GM19025 (cell line): ENCODE results near the gene IL12B.

Experiments used
- ATAC-seq: cut with Tn5 transposase; IDR thresholded peaks from one replicate; pipeline ENCODE4 v1.9.1; 2021; ENCODE audit warnings: mild to moderate bottlenecking, low read depth, moderate library complexity; ENCODE audit not compliant: unreplicated experiment

The IL12B gene

GRCh38 chr5:159336586-159336985 lies 6.3 kb upstream of the IL12B start:
- no peak for ATAC-seq

DNA sequence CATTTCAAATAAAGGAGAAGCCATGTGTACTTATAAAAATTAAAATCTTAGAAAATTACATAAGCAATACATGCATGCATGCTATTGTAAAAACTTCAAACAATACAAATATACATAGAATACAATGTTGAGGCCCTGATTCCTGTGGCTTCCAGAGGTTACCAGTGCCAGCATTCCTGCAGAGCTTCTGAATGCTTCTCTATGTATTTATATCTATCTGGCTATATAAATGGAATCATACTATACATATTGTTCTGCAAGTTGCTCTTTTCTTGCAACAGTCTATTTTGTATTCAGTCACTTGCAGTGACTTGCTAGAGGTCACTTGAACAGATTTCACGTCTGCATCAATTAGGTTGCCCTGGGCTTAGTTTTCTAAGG lies 3.2 kb upstream of the IL12B start:
- no peak for ATAC-seq

- no peak for ATAC-seq
Observed at GRCh38 chr5:159332800-159333544, 2.7 kb upstream of the IL12B start.

DNA sequence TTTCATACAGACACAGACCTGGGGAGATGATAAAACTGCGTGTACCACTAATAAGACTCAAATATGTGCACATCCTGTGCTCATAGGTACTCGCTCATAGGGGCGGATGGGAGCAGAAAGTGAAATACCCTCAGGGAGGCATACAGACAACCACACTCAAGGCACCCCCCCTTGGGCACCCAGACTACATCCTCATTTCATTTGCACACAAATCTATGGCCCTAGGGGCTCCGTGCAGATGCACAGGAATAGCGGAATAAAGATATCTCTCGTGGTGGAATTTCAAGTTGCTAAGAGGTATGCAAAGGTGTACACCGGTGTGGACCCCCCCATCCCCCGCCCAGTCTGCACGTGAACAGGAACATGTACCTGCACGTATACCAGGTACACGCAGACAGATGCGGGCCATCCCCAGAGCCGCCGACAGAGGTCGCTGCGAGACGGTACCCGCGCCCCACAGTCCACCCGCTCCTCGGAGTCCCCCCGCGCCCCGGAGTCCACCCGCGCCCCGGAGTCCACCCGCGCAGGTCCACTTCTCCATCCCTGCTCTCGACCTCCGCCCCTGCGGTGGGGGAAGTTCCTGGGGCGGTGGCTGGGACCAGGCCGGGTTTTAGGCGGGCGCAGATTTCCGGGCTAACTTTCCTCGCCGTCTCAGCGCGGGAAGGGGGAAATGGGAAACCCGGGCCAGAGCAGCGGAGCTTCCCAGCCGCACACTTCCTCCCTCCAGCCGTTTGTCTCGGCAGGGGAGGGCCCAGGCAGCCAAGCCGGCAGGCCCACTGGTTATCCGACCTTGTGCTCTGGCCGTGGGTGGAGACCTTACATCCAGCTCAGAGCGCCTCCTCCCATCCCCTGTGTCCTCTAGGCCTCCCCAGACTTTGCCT lies 1.0 kb upstream of the IL12B start:
- peak; percentile 46 for ATAC-seq

DNA sequence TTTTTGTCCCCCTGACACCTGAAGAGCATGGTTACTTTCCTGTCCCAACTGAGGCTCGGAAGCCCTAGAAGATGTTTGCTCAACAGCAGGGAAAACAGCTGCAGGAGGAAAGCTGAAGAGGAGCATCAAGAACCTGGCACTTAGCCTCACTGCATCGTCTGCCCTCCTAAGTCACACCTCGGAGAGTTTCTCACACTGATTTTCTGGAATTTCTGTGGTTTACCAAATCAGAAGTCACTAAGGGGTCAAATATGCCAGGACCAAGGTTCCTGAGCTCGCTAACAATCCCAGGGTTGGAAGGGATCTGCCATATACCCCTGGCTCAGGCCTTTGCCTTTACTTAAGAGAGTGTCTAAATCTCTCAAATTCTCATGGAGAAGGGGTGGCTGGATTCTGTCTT lies 5.3 kb downstream of the IL12B start:
- ATAC-seq: no peak

DNA sequence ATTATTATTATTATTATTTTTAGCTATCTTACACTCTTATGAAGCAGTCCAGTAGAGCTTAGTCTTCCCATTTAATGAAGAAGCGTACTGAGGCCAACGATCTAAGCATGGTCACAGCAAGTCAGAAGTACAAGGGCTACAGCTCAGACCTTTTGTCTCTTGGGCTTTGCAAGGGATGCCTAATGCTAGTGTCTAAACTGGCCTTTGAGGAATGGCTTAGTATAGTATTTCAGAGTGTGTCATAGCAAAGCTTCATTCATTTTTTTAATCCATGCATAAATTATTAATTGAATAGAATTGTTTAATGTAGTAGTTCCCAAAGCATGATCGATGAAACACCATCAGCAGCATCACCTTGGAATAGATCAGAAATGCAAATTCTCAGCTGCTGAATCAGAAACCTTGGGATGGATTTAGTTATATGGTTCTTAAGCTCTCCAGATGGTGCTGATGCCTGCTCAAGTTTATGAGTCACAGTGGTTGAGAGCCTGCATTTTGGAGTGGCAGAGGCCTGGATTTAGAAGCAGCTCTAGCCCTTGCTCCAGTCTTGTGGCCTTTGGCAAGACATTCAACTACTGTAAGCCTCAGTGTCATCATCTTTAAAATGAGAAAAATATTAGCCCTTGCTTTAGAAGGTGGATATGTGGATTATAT lies 6.1 kb downstream of the IL12B start:
- ATAC-seq: no peak

DNA sequence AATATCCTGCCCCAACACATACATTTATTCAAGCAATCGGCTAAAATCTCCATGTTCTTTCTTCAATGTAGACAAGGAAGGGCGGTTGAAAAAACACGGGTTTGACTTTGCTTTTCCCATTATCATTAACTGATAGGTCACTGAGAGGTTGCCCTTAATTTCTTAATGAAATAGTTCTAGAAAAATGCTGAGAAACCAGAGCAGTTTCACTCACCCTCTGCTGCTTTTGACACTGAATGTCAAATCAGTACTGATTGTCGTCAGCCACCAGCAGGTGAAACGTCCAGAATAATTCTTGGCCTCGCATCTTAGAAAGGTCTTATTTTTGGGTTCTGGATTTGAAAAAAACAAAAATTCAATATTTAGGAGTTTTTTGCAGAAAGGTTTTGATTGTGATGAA lies 8.1 kb downstream of the IL12B start:
- ATAC-seq: no peak

GRCh38 chr5:159319832-159320231 lies 10.5 kb downstream of the IL12B start:
- no peak for ATAC-seq

DNA sequence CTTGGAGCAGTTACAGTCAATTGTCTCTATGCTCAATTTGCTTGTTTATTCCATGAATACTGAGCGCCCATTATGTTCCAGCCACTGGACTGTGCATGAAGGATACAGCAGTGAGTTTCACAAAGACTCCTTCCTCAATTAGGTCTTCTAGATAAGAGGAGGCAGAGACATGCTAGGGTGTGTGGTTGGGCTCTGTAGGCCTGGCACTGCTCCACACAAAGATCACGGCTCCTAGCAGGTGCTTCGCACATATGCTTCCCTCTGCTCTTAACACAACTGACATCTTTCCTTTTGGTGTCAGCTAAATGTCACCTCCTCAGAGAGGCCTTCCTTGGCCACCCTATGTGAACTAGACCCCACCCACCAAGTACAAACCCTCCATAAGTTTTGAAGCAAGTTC lies 10.9 kb downstream of the IL12B start:
- no peak for ATAC-seq

GRCh38 chr5:159318448-159318847 lies 11.8 kb downstream of the IL12B start:
- no peak for ATAC-seq

DNA sequence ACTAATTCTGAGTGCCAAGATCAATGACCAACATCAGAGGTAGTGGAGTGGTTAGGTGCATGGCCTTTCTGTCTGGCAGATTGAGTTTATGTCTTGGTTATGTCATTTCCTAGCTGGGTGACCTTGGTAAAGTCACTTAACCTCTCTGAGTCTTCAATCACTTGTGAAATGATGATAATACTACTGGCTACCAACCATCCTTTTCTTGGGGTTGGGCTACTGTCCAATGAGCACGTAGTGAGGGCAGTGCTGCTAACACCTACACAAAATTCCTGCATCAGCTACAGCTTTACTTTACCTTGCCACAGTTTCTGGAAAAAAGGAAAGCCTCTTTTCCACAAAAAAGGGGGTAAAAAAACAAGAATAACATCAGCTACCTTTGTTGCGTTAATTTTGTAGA lies 12.4 kb downstream of the IL12B start:
- no peak for ATAC-seq

- ATAC-seq: no peak
Observed at GRCh38 chr5:159316519-159317383, 13.5 kb downstream of the IL12B start.

DNA sequence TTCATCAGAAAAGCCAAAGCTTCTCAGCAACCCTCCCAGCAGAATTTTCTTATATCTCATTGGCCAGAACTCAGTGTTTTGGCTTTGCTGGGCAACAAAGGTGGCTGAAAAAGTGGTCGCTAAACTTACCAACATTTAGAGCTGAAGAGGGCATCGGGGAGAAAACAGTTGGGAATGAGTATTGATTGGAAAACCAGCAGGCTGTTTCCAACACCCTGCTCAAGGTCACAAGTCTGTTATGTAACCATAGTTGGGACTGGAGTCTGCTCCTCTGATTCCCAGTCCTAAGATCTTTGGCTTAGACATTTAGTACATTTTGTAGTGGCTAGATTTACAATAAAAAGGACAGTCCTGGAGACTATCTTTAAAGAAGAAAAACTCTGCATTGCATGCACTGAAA lies 17.1 kb downstream of the IL12B start:
- no peak for ATAC-seq

GRCh38 chr5:159311063-159311462 lies 19.2 kb downstream of the IL12B start:
- ATAC-seq: no peak

GRCh38 chr5:159310511-159310910 lies 19.8 kb downstream of the IL12B start:
- ATAC-seq: no peak

GRCh38 chr5:159309689-159310433 lies 20.4 kb downstream of the IL12B start:
- ATAC-seq: no peak

GRCh38 chr5:159304961-159305595 lies 25.2 kb downstream of the IL12B start:
- ATAC-seq: no peak

- no peak for ATAC-seq
Observed at GRCh38 chr5:159303286-159303685, 27.0 kb downstream of the IL12B start.
